Activated CD4-positive, alpha-beta T cell treated with anti-CD3 and anti-CD28 coated beads, Interleukin-2, amount 50 U/mL, for 48 hours (primary cell): ENCODE measurements around the gene FBXO28.

ENCODE experiments used
- DNase-seq, 2 experiments: peaks; one replicate each; pipeline ENCODE4 v3.0.0-alpha.2; 2020

Gene FBXO28

DNA sequence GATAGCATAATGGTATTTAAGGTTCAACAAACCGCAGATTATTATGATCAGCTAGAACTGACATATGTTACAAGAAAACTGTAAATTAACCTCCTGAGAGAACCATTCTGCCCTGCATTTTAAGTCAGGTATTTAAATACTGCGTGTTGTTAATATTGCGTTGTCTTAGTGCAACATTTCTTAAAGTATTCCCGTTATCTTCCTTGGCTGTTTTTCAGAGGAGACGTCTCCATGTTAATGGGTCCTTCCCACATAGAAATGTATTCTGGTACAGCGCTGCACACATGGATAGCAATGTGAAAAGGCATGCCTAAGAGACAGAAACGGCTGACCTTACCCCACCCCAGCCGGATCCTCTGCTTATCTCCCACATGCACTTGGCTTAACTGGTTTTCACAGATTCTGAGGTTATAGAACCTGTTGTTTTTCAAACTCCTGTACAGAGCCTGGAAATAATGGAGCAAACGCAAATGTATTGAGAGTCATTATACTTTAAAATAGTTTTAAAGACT lies 46.3 kb downstream of the FBXO28 start:
- DNase-seq, result no peak

DNA sequence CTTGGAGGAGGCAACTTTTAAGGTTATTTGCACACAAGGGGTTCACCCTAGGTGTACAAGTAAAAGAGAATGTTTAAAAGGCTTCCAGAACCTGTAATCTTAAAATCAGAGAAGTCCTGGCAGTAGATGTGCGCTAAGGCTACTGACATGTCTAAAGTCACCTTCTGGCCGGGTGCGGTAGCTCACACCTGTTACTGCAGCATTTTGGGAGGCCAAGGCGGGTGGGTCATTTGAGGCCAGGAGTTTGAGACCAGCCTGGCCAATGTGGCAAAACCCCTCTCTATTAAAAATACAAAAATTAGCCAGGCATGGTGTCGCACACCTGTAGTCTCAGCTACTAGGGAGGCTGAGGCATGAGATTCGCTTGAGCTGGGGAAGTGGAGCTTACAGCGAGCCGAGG lies 48.9 kb downstream of the FBXO28 start:
- no peak for DNase-seq

DNA sequence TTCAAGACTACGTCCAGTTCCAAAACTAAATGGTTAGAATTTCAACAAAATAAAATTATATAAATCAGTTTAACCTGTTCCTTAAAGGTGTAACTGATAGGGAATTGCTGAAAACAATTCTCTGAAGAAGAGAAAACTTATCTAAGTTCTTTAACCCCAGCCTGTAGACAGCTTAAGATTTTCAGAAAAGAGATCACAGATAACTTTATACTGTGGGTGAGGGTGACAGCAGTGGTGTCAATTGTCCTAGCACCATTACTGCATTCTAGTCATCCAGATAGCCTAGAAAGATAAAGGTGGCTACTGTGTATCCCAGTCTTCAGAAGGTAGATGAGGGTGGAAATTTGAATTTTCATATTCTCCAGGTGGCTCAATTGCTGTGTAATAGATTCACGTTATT lies 49.4 kb downstream of the FBXO28 start:
- no peak for DNase-seq

DNA sequence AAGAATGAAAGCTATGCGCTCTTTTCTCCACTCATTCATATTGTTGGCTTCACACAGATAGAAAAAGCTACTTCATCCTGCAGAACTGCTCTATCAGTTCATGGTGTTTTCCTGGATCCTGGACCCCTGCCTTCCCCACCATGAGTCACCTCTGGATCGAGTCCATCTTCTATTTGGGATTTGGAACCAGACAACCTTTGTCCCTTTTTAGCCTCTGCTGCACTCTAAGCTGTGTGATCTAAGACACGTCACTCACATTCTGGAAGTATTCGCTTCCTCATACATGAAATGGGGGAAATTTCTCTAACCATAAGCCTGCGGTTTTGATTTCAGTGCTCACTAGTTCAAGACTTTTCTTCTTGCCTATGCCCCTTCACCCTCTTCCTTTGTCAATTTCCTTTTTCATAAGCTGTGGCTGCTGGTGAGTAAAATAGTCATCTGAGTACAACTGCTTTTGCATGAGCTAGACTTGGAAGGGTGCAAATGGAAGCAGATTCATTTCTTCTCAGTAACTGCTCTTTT lies 55.0 kb downstream of the FBXO28 start:
- DNase-seq, result no peak

DNA sequence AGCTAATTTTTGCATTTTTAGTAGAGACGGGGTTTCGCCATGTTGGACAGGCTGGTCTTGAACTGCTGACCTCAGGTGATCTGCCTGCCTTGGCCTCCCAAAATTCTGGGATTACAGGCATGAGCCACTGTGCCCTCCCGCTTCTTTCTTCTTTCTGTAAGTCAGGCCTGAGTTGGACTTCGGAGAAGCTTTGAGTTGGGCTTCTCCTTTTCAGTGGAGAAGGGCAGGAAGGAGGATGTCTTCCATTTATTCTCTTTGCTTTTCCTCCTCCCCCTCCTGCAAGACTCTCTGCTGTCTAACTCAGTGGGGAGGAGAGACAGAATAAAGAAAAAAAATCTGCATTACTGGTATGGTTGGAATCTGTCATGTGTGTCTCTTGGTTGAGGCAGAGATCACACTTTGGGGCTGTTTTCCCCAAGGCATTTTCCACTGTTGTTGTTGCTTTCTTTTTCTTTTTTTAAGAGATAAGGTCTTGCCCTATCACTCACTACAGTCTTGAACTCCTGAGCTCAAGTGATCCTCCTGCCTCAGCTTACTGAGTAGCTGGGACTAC lies 55.9 kb downstream of the FBXO28 start:
- DNase-seq, result no peak

DNA sequence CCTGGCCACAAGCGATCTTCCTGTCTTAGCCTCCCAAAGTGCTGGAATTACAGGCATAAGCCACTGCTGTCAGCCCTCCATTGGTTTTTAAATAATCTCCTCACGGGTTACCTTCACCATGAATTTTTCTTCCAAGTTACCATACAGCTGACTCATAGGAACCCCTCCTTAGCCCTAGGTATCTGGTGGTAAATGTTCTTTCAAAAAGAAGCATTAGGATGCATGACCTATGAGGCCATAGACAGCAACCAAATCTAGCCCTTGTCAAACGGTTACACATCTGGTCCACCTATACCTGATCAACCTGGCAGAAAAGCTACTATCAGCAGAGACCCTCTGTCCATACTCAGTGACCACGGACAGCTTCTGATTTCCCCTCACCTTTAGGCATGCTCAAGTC lies 56.4 kb downstream of the FBXO28 start:
- DNase-seq, result no peak

GRCh38 chr1:224170748-224171478 lies 57.0 kb downstream of the FBXO28 start:
- DNase-seq, result no peak

DNA sequence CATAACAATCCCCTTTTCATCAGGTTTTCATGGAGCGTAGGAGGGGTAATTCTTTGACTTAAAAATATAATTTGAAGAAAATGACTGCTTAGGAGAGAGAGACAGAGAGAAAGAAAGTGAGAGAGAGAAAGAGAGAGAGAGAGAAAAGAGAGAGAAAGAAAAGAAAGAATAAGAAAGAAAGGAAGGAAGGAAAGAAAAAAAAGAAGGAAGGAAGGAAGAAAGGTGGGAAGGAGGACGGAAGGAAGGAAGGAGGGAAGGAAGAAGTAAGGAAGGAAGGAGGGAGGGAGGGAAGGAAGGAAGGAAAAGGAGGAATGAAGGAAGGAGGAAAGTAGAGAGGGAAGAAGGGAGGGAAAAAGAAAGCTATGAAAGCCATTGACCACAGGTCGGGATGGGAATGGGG lies 58.3 kb downstream of the FBXO28 start:
- DNase-seq, result no peak

DNA sequence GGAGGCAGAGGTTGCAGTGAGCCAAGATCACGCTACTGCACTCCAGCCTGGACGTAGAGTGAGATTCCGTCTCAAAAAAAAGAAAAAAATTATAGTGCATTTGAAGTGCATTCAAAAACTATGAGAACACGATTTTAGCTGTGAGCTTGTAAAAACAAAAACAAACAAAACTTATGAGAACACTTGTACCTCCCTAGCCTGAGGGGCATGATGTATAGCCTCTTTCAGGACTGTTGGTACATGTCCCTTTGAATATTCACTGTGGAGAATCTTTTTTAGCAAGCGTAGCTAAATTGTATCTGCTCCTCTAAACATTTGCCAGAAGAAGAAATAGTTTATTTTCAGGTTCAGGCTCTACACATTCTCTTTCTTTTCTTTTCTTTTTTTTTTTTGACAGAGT lies 59.6 kb downstream of the FBXO28 start:
- no peak for DNase-seq

DNA sequence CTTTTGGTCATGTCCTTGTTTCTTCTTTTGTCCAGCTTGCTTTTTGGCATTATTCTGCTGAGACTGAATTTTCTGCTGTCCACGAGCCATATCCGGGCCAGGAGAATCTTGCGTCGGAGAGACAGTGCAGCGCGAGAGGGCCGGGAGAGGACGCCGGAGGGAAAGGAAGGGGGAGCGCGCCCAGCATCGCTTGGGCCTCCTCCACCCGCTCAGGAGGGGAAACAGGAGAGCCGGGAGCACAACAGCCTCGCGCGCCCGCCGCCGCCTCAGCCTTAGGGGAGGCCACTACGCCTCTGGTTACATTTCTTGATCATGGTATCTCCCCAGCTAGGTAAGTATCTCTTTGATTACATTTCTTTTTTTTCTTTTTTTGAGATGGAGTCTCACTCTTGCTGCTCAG lies 61.7 kb downstream of the FBXO28 start:
- DNase-seq, result peak in 1 of 2 experiments; percentile 29

GRCh38 chr1:224177356-224177999 lies 63.6 kb downstream of the FBXO28 start:
- DNase-seq, result no peak

DNA sequence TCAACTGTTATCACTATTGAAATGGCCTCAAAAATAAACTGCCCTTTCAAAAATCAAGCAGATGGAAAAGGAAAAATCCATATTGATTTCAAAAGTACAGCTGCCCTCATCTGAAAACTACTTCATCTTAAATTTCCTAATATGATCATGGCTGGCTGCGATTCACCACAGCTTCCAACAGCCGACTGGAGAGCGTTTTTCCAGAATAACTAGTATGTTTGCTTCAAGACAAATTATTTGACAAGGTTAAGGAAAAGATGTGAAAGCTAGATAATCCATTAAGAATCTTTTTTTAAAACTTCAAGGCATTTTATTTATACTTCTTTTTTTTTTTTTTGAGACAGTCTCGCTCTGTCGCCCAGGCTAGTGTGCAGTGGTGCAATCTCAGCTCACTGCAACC lies 65.0 kb downstream of the FBXO28 start:
- DNase-seq, result no peak

DNA sequence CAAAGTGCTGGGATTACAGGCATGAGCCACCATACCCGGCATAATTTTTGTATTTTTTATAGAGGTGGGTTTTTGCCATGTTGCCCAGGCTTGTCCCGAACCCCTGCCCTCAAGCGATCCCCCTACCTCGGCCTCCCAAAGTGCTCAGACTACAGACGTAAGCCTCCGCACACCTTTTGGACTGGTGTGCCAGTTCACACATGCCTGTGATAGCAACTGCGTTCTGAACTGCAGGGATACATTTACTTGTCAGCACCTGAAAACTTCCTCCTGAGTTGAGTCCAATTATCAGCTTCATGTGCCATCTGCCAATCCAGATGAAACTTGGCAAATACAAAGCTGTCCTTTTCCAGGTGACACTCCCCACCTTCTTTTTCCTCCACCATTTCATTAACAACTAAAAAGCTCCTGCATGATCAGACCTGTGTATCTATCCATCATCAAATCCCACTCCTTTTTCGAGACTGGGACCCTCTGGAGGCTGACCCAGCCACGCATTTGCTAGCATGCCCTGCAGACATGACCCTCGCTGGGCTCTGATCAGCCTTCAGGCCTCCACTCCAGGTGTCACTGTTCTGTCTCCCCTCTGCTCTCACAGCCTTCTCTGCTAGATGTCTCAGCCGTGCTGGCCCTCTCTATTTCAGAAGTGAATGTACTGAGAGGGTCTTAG lies 67.0 kb downstream of the FBXO28 start:
- DNase-seq, result no peak

DNA sequence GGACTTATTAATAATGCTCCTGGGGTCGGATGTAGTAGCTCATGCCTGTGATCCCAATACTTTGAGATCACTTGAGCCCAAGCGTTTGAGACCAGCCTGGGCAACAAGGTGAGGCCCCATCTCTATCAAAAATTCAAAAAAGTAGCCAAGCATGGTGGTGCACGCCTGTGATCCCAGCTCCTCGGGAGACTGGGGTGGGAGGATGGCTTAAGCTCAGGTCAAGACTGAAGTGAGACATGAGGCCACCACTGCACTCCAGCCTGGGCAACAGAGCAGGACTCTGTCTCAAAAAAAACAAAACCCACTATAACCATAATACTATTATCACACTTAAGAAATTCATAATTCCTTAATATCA lies 67.5 kb downstream of the FBXO28 start:
- DNase-seq, result no peak

DNA sequence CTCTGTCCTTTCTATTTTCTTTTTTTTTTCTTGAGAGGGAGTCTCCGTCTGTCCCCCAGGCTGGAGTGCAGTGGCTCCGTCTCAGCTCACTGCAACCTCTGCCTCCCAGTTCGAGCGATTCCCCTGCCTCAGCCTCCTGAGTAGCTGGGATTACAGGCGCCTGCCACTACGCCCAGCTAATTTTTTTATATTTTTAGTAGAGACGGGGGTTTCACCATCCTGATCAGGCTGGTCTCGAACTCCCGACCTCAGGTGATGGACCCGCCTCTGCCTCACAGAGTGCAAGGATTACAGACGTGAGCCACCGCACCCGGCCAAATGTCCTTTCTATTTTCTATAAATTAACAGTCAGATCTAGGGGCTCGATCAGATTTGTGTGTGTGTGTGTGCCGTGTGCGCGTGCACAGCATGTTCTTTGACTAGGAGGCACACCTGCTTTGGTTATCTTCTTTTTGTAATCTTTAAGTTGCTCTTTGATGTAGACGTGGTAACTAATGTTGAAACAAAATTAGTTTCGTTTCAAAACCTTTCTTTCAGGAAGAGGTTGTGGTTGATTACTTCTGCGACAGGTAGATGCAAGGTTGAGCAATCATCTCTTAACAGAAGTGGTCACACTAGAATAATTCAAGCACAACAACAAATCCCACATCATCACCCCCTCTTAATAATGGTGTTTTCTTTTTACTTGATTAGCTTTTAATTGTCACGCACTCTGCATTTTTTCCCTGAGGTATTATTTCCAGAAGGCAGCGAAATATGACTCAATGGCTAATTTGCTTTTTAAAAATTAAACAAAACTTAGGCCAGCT lies 68.3 kb downstream of the FBXO28 start:
- DNase-seq, result peak; percentile 51 to 66

DNA sequence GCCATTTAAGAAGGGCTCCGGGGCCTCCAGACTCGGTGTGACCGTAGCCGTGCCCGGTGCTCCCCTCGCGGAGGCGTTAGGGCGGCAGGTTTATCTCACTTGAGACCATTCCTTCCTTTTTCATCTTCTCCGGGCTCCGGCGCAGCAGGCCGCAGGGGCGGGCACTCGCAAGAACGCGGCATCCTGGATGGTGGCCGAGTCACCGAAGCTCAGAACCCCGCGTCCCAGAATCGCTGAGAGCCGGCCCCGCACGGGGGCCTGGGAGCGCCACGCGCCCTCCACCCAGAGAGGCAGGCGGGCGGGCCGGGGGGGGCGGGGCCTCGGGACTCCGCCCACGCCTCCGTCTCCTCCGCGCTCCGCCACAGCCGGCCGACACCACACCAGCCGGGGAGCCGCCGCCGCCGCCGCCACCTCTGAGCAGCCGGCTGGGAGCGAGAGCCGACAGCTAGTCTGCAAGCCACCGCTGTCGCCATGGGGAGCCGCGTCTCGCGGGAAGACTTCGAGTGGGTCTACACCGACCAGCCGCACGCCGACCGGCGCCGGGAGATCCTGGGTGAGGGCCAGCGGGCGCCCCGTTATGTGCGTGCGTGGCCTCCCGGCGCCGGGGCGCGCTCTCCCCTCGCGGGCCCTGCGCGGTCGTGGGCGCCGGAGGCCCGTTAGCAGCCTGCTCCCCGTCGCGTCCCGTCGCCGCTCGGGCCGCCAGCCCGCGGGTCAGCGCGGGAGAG lies 69.1 kb downstream of the FBXO28 start, which contains the start of gene DEGS1:
DEGS1 (plus strand) TSS at position 375 of the 725 bp plus-strand sequence; CDS start at position 472, 97 bp downstream.
- DNase-seq, result peak; percentile 80

GRCh38 chr1:224183591-224184312 lies 69.8 kb downstream of the FBXO28 start:
- DNase-seq, result peak; percentile 66 to 74

DNA sequence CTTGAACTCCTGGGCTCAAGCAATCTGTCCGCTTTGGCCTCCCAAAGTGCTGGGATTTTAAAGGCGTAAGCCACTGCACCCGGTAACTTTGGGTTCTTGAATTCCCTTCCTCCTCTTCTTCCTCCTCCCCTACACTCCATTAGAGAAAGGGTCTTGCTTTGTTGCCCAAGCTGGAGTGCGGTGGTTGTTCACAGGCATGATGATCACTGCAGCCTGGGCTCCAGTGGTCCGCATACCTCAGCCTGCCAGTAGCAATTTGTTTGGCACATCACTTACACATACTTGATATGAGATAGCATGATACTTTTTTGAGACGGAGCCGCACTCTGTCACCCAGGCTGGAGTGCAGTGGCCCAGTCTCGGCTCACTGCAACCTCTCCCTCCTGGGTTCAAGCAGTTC lies 71.3 kb downstream of the FBXO28 start:
- DNase-seq, result no peak

- no peak for DNase-seq
Measured at GRCh38 chr1:224188286-224188685, 74.4 kb downstream of the FBXO28 start.

DNA sequence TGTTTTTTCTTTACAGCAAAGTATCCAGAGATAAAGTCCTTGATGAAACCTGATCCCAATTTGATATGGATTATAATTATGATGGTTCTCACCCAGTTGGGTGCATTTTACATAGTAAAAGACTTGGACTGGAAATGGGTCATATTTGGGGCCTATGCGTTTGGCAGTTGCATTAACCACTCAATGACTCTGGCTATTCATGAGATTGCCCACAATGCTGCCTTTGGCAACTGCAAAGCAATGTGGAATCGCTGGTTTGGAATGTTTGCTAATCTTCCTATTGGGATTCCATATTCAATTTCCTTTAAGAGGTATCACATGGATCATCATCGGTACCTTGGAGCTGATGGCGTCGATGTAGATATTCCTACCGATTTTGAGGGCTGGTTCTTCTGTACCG lies 75.7 kb downstream of the FBXO28 start:
- DNase-seq, result no peak
